HEK293T (cell line): Measurements from ENCODE around the gene CDK5R2.

Experiments used
- ARNT ChIP-seq: fragments of 450-650 bp; IDR thresholded peaks from 2 replicates; pipeline ENCODE4 v1.6.1; 2017; ENCODE audit warnings: mild to moderate bottlenecking
- BHLHE40 ChIP-seq: fragments of 450-650 bp; IDR thresholded peaks from 2 replicates; pipeline ENCODE4 v1.6.1; 2016; ENCODE audit warnings: mild to moderate bottlenecking, moderate library complexity, borderline replicate concordance
- ELF4 ChIP-seq: fragments of 450-650 bp; IDR thresholded peaks from 2 replicates; pipeline ENCODE4 v1.6.1; 2017; ENCODE audit warnings: antibody characterized with exemption
- FOXK2 ChIP-seq: fragments of 450-650 bp; IDR thresholded peaks from 2 replicates; pipeline ENCODE4 v1.6.1; 2016; ENCODE audit warnings: mild to moderate bottlenecking
- FOXM1 ChIP-seq: fragments of 450-650 bp; IDR thresholded peaks from 2 replicates; pipeline ENCODE4 v1.6.1; 2017; ENCODE audit warnings: mild to moderate bottlenecking, borderline replicate concordance
- NFRKB ChIP-seq: fragments of 450-650 bp; IDR thresholded peaks from 2 replicates; pipeline ENCODE4 v1.6.1; 2016; ENCODE audit warnings: mild to moderate bottlenecking, moderate library complexity
- SP1 ChIP-seq: fragments of 450-650 bp; IDR thresholded peaks from 2 replicates; pipeline ENCODE4 v1.6.1; 2017
- SUZ12 ChIP-seq: fragments of 450-650 bp; IDR thresholded peaks from 2 replicates; pipeline ENCODE4 v1.6.1; 2016; ENCODE audit warnings: mild to moderate bottlenecking
- TARDBP ChIP-seq: fragments of 450-650 bp; IDR thresholded peaks from 2 replicates; pipeline ENCODE4 v1.6.1; 2016

- TF ChIP-seq SP1 (no peak), BHLHE40 (no peak), SUZ12 (no peak), ARNT (no peak), FOXK2 (no peak), FOXM1 (no peak), TARDBP (no peak), ELF4 (no peak), NFRKB (no peak)
Observed at GRCh38 chr2:218944759-218945404, 14.6 kb upstream of the CDK5R2 start.
